ENCODE measurements around the gene TRAPPC11. TPM values are rescaled to one million over a fixed set of nuclear protein-coding genes. Genes with fewer than 3 reads are reported as not detected.

The TRAPPC11 gene
- total and polyA plus RNA-seq, 9 donors, result 21.2 to 52.7 (median 40.5) TPM

DNA sequence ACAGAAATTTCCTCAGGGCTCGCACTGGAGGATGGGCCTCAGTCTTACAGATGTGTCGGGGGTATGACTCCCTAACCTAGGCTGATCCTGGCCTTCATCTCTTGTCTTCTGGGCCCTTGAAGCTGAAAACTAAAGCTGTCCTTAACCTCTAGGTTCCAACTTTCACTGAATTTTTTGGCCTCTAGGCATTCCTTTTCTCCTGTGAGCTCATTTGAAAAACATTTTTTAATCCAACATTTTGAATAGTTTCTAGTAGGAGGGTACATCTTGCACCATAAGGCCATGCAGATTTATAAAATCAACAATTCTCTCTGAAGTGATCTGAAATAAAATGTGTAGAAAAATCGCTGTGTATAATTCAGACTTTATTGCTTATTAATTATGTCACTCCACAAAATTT lies 19.8 kb upstream of the TRAPPC11 start:
- WGBS, 3 donors, result 16 to 35% (median 17%) methylated on average over 3 of the region's 3 CpGs
- Histone ChIP-seq H3K4me1 (ENCODE audit: insufficient read depth) (peaks cover 13% of the 10 kb centered on the region), H3K36me3 (no peaks in the 10 kb centered on the region), H3K27ac (peak overlapping the region; percentile 62 to 96), H3K4me3 (no peak overlapping the region), H3K27me3 (no peaks in the 10 kb centered on the region), H3K9me3 (no peaks in the 10 kb centered on the region)
- intact Hi-C loops (cut with DNase I), result no loop called here
- DNase-seq, result peak in 1 of 5 donors; percentile 20
- TF ChIP-seq, protein P1, sequence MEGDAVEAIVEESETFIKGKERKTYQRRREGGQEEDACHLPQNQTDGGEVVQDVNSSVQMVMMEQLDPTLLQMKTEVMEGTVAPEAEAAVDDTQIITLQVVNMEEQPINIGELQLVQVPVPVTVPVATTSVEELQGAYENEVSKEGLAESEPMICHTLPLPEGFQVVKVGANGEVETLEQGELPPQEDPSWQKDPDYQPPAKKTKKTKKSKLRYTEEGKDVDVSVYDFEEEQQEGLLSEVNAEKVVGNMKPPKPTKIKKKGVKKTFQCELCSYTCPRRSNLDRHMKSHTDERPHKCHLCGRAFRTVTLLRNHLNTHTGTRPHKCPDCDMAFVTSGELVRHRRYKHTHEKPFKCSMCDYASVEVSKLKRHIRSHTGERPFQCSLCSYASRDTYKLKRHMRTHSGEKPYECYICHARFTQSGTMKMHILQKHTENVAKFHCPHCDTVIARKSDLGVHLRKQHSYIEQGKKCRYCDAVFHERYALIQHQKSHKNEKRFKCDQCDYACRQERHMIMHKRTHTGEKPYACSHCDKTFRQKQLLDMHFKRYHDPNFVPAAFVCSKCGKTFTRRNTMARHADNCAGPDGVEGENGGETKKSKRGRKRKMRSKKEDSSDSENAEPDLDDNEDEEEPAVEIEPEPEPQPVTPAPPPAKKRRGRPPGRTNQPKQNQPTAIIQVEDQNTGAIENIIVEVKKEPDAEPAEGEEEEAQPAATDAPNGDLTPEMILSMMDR (IDR thresholded peaks at IDR 0.05), result no peak
- TF ChIP-seq POLR2A (IDR thresholded peaks at IDR 0.05) (no peak), EP300 (IDR thresholded peaks at IDR 0.05) (no peak)

DNA sequence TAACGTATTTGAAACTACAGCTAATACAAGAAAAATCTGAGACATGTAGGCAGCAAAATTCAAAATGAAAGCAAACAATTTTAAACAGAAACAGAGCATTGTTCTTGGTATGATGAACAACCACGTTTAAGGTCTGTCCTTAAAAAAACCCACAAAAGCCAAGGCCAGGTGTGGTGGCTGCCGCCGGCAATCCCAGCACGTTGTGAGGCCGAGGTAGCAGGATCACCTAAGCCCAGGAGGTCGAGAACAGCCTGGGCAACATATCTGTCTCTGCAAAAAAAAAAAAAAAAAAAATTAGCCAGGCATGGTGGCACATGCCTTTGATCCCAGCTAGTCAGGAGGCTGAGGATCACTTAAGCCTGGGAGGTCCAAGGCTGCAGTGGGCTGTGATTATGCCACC lies 13.8 kb upstream of the TRAPPC11 start:
- Histone ChIP-seq H3K4me1 (ENCODE audit: insufficient read depth) (peaks cover 2% of the 10 kb centered on the region), H3K27me3 (no peaks in the 10 kb centered on the region), H3K36me3 (no peaks in the 10 kb centered on the region), H3K9me3 (no peaks in the 10 kb centered on the region), H3K27ac (peak overlapping the region in 1 of 2 donors; percentile 14), H3K4me3 (no peak overlapping the region)
- no peak for DNase-seq
- 16 to 62% (median 19%) methylated on average over 7 of the region's 7 CpGs for WGBS, 3 donors
- TF ChIP-seq POLR2A (IDR thresholded peaks at IDR 0.05) (no peak), EP300 (IDR thresholded peaks at IDR 0.05) (no peak)
- TF ChIP-seq, protein P1 (IDR thresholded peaks at IDR 0.05), result no peak
- intact Hi-C loops (cut with DNase I), result no loop called here

DNA sequence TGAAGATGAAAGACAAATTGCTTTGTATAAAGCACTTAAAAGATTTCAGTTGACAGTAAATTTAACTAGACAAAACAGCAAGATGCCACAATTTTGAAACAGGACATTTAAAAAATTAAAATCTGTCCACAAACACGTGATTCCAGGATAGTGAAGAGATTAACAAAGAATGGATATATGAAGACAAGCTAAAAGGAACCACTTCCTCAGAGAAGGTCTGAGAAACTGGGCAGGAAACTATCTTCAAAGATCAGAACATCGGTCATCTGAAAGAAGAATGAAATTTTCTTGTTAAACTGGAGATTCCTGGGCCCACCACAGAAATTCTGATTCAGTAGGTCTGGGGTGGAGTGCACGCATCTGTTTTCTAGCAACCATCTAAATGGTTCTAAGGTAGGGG lies 1.5 kb upstream of the TRAPPC11 start:
- Histone ChIP-seq H3K4me1 (ENCODE audit: insufficient read depth) (peaks cover 3% of the 10 kb centered on the region), H3K36me3 (no peaks in the 10 kb centered on the region), H3K9me3 (no peaks in the 10 kb centered on the region), H3K27me3 (no peaks in the 10 kb centered on the region), H3K27ac (no peak overlapping the region), H3K4me3 (peak overlapping the region; percentile 92)
- intact Hi-C loops (cut with DNase I), result loop anchor here in 1 of 4 donors (5.0 kb wide), 1 partner anchor 140 kb away; no protein-coding TSS in a partner anchor
- no peak for DNase-seq
- TF ChIP-seq, protein P1 (IDR thresholded peaks at IDR 0.05), result no peak
- TF ChIP-seq EP300 (IDR thresholded peaks at IDR 0.05) (no peak), POLR2A (IDR thresholded peaks at IDR 0.05) (no peak)
- WGBS, 3 donors, result 16 to 48% (median 33%) methylated on average over 3 of the region's 3 CpGs

DNA sequence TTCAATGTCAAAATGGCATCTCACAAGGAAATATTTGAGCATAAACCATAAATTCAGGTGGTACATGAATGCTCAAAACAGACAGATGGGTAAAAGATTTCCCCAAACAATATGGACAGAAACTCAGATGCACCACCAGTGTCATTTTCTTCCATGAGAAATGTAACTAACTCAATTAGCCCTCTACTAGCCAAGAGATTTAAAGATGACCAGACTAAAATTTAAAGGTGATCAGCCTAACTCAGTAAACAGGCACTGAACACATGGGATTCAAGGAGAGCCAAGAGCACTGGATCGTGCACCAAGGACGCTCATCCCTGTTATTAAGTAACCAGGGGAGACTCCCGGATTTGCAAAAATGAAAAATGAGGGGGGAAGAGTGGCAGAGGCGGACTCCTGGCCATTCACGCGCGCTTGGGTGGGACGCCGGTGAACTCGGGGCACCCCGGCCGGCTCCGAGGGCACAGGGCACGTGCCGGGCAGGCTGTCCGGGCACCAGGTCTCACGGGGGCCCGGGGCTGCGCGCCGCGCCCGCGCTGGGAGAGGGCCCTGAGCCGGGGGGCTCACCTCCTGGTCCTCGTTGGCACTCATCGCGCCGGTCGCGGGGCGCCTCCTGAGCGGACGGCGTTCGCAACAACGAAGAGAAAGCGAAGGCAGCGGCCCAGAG lies 598 bp upstream of the TRAPPC11 start:
- TF ChIP-seq, protein P1 (IDR thresholded peaks at IDR 0.05), result no peak
- TF ChIP-seq EP300 (IDR thresholded peaks at IDR 0.05) (no peak), POLR2A (IDR thresholded peaks at IDR 0.05) (no peak)
- Histone ChIP-seq H3K4me1 (ENCODE audit: insufficient read depth) (peaks cover 3% of the 10 kb centered on the region), H3K36me3 (no peaks in the 10 kb centered on the region), H3K27ac (peak overlapping the region; percentile 73 to 90), H3K4me3 (peak overlapping the region; percentile 92), H3K9me3 (no peaks in the 10 kb centered on the region), H3K27me3 (no peaks in the 10 kb centered on the region)
- DNase-seq, result peak; percentile 35 to 64 (median 54)
- WGBS, 3 donors, result 0 to 1% (median 1%) methylated on average over 30 to 35 of the region's 39 CpGs
- intact Hi-C loops (cut with DNase I), result loop anchor here in 2 of 4 donors (2.0 to 5.0 kb wide), 2 partner anchors 141 to 154 kb away; partner anchors contain the start of gene ING2 (in 1 of the 2)
